Stimulated activated CD8-positive, alpha-beta memory T cell treated with anti-CD3 and anti-CD28 coated beads, Interleukin-15, amount 100 ng/mL, for 24 hours (primary cell): ENCODE data around the gene CCDC78.
A peak's percentile ranks its signal among the peaks of the same experiment; 100 is the strongest.

Experiments
- DNase-seq: peaks from one replicate; pipeline ENCODE4 v3.0.0-alpha.2; 2020; ENCODE audit warnings: low read depth

The CCDC78 gene

GRCh38 chr16:736936-737481 lies 10.8 kb upstream of the CCDC78 start:
- DNase-seq, result no peak

GRCh38 chr16:735982-736453 lies 9.8 kb upstream of the CCDC78 start:
- no peak for DNase-seq

- DNase-seq, result no peak
Observed at GRCh38 chr16:734981-735881, 9.0 kb upstream of the CCDC78 start.

GRCh38 chr16:734208-734980 lies 8.2 kb upstream of the CCDC78 start:
- DNase-seq, result no peak

- DNase-seq, result no peak
Observed at GRCh38 chr16:733382-734207, 7.4 kb upstream of the CCDC78 start.

- DNase-seq, result no peak
Observed at GRCh38 chr16:732936-733335, 6.7 kb upstream of the CCDC78 start.

- DNase-seq, result no peak
Observed at GRCh38 chr16:732332-732731, 6.1 kb upstream of the CCDC78 start.

- DNase-seq, result no peak
Observed at GRCh38 chr16:730666-731509, 4.6 kb upstream of the CCDC78 start.

- DNase-seq, result no peak
Observed at GRCh38 chr16:729768-730665, 3.8 kb upstream of the CCDC78 start.

- DNase-seq, result no peak
Observed at GRCh38 chr16:728890-729744, 2.9 kb upstream of the CCDC78 start.

- DNase-seq, result peak; percentile 31
Observed at GRCh38 chr16:728131-728889, 2.1 kb upstream of the CCDC78 start.

- DNase-seq, result no peak
Observed at GRCh38 chr16:727291-727977, 1.2 kb upstream of the CCDC78 start.

GRCh38 chr16:726188-726437 lies 130 bp downstream of the CCDC78 start:
- no peak for DNase-seq

- DNase-seq, result no peak
Observed at GRCh38 chr16:725463-726187, 618 bp downstream of the CCDC78 start.

GRCh38 chr16:725041-725376 lies 1.2 kb downstream of the CCDC78 start:
- no peak for DNase-seq

GRCh38 chr16:724188-725040 lies 1.8 kb downstream of the CCDC78 start:
- no peak for DNase-seq
